DND-41 (cell line): ENCODE measurements around the gene MRAS.

Source experiments
- ATAC-seq: fragments of 200-7000 bp; cut with Tn5 transposase; 3 replicates; pipeline ENCODE4 v1.9.1; 2021; ENCODE audit warnings: low read depth; ENCODE audit not compliant: insufficient read depth
- DNase-seq: peaks from one replicate; pipeline ENCODE4 v3.0.0-alpha.2; 2020
- H2AFZ ChIP-seq: 2 replicates; pipeline ENCODE4 v1.6.0; 2012; ENCODE audit warnings: low read depth, low read length
- H3K27ac ChIP-seq: 2 replicates; pipeline ENCODE4 v1.5.1; 2012; ENCODE audit warnings: low read length, inconsistent platforms
- H3K27me3 ChIP-seq: fragments of 200-600 bp; sonication (generic); 2 replicates; pipeline ENCODE4 v1.6.0; 2012; ENCODE audit warnings: low read length, mild to moderate bottlenecking, inconsistent platforms; ENCODE audit not compliant: insufficient read depth, poor library complexity
- H3K36me3 ChIP-seq: 2 replicates; pipeline ENCODE4 v1.5.1; 2012; ENCODE audit warnings: low read length, inconsistent platforms; ENCODE audit not compliant: insufficient read depth
- H3K4me1 ChIP-seq: 2 replicates; pipeline ENCODE4 v1.5.1; 2012; ENCODE audit warnings: mild to moderate bottlenecking, low read length; ENCODE audit not compliant: insufficient read depth
- H3K4me2 ChIP-seq: 2 replicates; pipeline ENCODE4 v1.6.0; 2012; ENCODE audit warnings: mild to moderate bottlenecking, moderate library complexity, low read length, inconsistent platforms; ENCODE audit not compliant: insufficient read depth
- H3K4me3 ChIP-seq, 2 experiments: fragments of 200-600 bp in 1 of 2; shearing (Covaris generic) in 1 of 2; 2 replicates each; pipeline ENCODE4 v1.5.1; 2012 to 2016; ENCODE audit warnings: inconsistent platforms in 2 of 2, low read length in 2 of 2, mild to moderate bottlenecking in 2 of 2, low read depth in 1 of 2, moderate library complexity in 1 of 2
- H3K79me2 ChIP-seq: 2 replicates; pipeline ENCODE4 v1.6.0; 2012; ENCODE audit warnings: low read length, inconsistent platforms; ENCODE audit not compliant: insufficient read depth
- H3K9ac ChIP-seq: 2 replicates; pipeline ENCODE4 v1.6.0; 2012; ENCODE audit warnings: low read depth, mild to moderate bottlenecking, inconsistent platforms, low read length, moderate library complexity
- H3K9me3 ChIP-seq: 2 replicates; pipeline ENCODE4 v1.5.1; 2012; ENCODE audit warnings: low read length, moderate library complexity, mild to moderate bottlenecking, inconsistent platforms; ENCODE audit not compliant: insufficient read depth, severe bottlenecking
- H4K20me1 ChIP-seq: 2 replicates; pipeline ENCODE4 v1.6.0; 2012; ENCODE audit warnings: low read length; ENCODE audit not compliant: insufficient read depth
- CTCF ChIP-seq: IDR thresholded peaks from 2 replicates; pipeline ENCODE4 v1.5.1; 2012; ENCODE audit warnings: borderline replicate concordance, low read length, moderate library complexity, mild to moderate bottlenecking; ENCODE audit not compliant: poor library complexity, severe bottlenecking; ENCODE audit errors: extremely low read depth
- EZH2 ChIP-seq: IDR thresholded peaks from 3 replicates; pipeline ENCODE4 v1.6.1; 2012; ENCODE audit warnings: borderline replicate concordance, low read depth, mild to moderate bottlenecking, moderate library complexity, low read length, inconsistent platforms; ENCODE audit not compliant: severe bottlenecking

Gene MRAS

GRCh38 chr3:138384976-138385375, 36.6 kb downstream of the MRAS start:
- no peaks in the 10 kb centered on the region for H3K79me2 ChIP-seq
- no peak overlapping the region for H3K27ac ChIP-seq
- no peak overlapping the region for H3K4me2 ChIP-seq
- no peaks in the 10 kb centered on the region for H3K27me3 ChIP-seq
- no peaks in the 10 kb centered on the region for H3K4me1 ChIP-seq
- DNase-seq (no peak), ATAC-seq (no peak)
- H3K9ac ChIP-seq: no peak overlapping the region
- no peaks in the 10 kb centered on the region for H4K20me1 ChIP-seq
- H3K9me3 ChIP-seq: no peaks in the 10 kb centered on the region
- H2AFZ ChIP-seq: no peak overlapping the region
- TF ChIP-seq CTCF (no peak), EZH2 (no peak)
- H3K4me3 ChIP-seq: no peak overlapping the region
- H3K36me3 ChIP-seq: no peaks in the 10 kb centered on the region

GRCh38 chr3:138389144-138389601, 40.8 kb downstream of the MRAS start:
- no peaks in the 10 kb centered on the region for H3K79me2 ChIP-seq
- H4K20me1 ChIP-seq: no peaks in the 10 kb centered on the region
- no peak overlapping the region for H3K27ac ChIP-seq
- ATAC-seq (no peak), DNase-seq (no peak)
- no peaks in the 10 kb centered on the region for H3K27me3 ChIP-seq
- TF ChIP-seq CTCF (no peak), EZH2 (no peak)
- H2AFZ ChIP-seq: no peak overlapping the region
- H3K9ac ChIP-seq: no peak overlapping the region
- H3K4me3 ChIP-seq: no peak overlapping the region
- no peaks in the 10 kb centered on the region for H3K4me1 ChIP-seq
- H3K36me3 ChIP-seq: no peaks in the 10 kb centered on the region
- H3K9me3 ChIP-seq: no peaks in the 10 kb centered on the region
- no peak overlapping the region for H3K4me2 ChIP-seq

- Histone ChIP-seq H3K4me2 (no peak overlapping the region), H4K20me1 (no peaks in the 10 kb centered on the region), H3K9me3 (no peaks in the 10 kb centered on the region), H3K36me3 (no peaks in the 10 kb centered on the region), H3K79me2 (no peaks in the 10 kb centered on the region), H3K9ac (no peak overlapping the region), H3K27ac (no peak overlapping the region), H3K4me1 (no peaks in the 10 kb centered on the region), H3K27me3 (no peaks in the 10 kb centered on the region), H3K4me3 (no peak overlapping the region), H2AFZ (no peak overlapping the region)
- DNase-seq: no peak
- ATAC-seq: no peak
- no peak for TF ChIP-seq CTCF
- no peak for TF ChIP-seq EZH2
Observed at GRCh38 chr3:138389841-138390581, 41.6 kb downstream of the MRAS start.

GRCh38 chr3:138390582-138390932, 42.2 kb downstream of the MRAS start:
- Histone ChIP-seq H3K4me2 (no peak overlapping the region), H3K9me3 (no peaks in the 10 kb centered on the region), H3K9ac (no peak overlapping the region), H3K27me3 (no peaks in the 10 kb centered on the region), H3K4me1 (no peaks in the 10 kb centered on the region), H3K4me3 (no peak overlapping the region), H3K79me2 (no peaks in the 10 kb centered on the region), H3K36me3 (no peaks in the 10 kb centered on the region), H3K27ac (no peak overlapping the region), H2AFZ (no peak overlapping the region), H4K20me1 (no peaks in the 10 kb centered on the region)
- no peak for ATAC-seq
- no peak for DNase-seq
- no peak for TF ChIP-seq EZH2
- TF ChIP-seq CTCF: no peak
